Naive thymus-derived CD4-positive, alpha-beta T cell (primary cell): ENCODE measurements around the gene TGFBR2. TPM values are rescaled to one million over a fixed set of nuclear protein-coding genes. Genes with fewer than 3 reads are reported as not detected.

Experiments
- ATAC-seq: fragments of 150-1000 bp; cut with Tn5 transposase; 2 replicates; pipeline ENCODE4 v1.10.0; 2021; ENCODE audit warnings: mild to moderate bottlenecking, moderate library complexity
- CTCF ChIA-PET: fragments of 350-600 bp; sonication (Branson Sonifier 250); formaldehyde crosslinking; loops from one replicate; lab custom pipeline; 2021; ENCODE audit warnings: antibody characterized with exemption; lab: Charles Lee
- POLR2A ChIA-PET: fragments of 350-600 bp; sonication (Branson Sonifier 250); formaldehyde crosslinking; loops from one replicate; lab custom pipeline; 2021; ENCODE audit warnings: antibody characterized with exemption, inconsistent platforms; lab: Charles Lee
- DNase-seq, 9 donors: peaks; one replicate each; pipeline versions ENCODE4 v3.0.0 to v3.0.0-alpha.2; 2020 to 2022; ENCODE audit warnings: mixed read lengths in 1 of 9
- H3K27ac ChIP-seq: one replicate; pipeline ENCODE4 v1.7.0; 2013; ENCODE audit warnings: mild to moderate bottlenecking, low read depth, low read length, moderate library complexity
- H3K27me3 ChIP-seq, 2 donors: one replicate each; pipeline ENCODE4 v1.7.0; 2013; ENCODE audit warnings: low read length in 2 of 2, mild to moderate bottlenecking in 2 of 2, moderate library complexity in 2 of 2; ENCODE audit not compliant: control insufficient read depth in 2 of 2, insufficient read depth in 2 of 2
- H3K36me3 ChIP-seq, 3 experiments: 1 replicate in 2 of 3; 2 replicates in 1 of 3; pipeline ENCODE4 v1.7.0; 2013; ENCODE audit warnings: low read length in 3 of 3, mild to moderate bottlenecking in 3 of 3, moderate library complexity in 1 of 3; ENCODE audit not compliant: insufficient read depth in 3 of 3, control insufficient read depth in 2 of 3
- H3K4me1 ChIP-seq, 2 donors: one replicate each; pipeline ENCODE4 v1.7.0; 2013; ENCODE audit warnings: low read length in 2 of 2, mild to moderate bottlenecking in 2 of 2, moderate library complexity in 1 of 2; ENCODE audit not compliant: control insufficient read depth in 2 of 2, insufficient read depth in 2 of 2
- H3K4me3 ChIP-seq: 2 replicates; pipeline ENCODE4 v1.7.0; 2013; ENCODE audit warnings: mild to moderate bottlenecking, low read length
- H3K9me3 ChIP-seq, 3 experiments: 1 replicate in 2 of 3; 2 replicates in 1 of 3; pipeline ENCODE4 v1.7.0; 2013; ENCODE audit warnings: low read length in 3 of 3; ENCODE audit not compliant: control insufficient read depth in 2 of 3
- H3K27ac Mint-ChIP-seq, 9 donors: one replicate each; pipeline ENCODE4 v1.8.0; 2020 to 2022; ENCODE audit warnings: mixed read lengths in 9 of 9, mild to moderate bottlenecking in 8 of 9, moderate library complexity in 5 of 9, inconsistent platforms in 2 of 9
- H3K27me3 Mint-ChIP-seq, 5 donors: one replicate each; pipeline ENCODE4 v1.8.0; 2021 to 2022; ENCODE audit warnings: mixed read lengths in 5 of 5, mild to moderate bottlenecking in 1 of 5
- H3K36me3 Mint-ChIP-seq, 5 donors: one replicate each; pipeline ENCODE4 v1.8.0; 2020 to 2022; ENCODE audit warnings: mixed read lengths in 5 of 5, mild to moderate bottlenecking in 3 of 5, inconsistent platforms in 1 of 5
- H3K4me1 Mint-ChIP-seq, 7 donors: one replicate each; pipeline ENCODE4 v1.8.0; 2020 to 2022; ENCODE audit warnings: mixed read lengths in 7 of 7, mild to moderate bottlenecking in 3 of 7, inconsistent platforms in 1 of 7
- H3K4me3 Mint-ChIP-seq, 10 donors: one replicate each; pipeline ENCODE4 v1.8.0; 2020 to 2022; ENCODE audit warnings: mild to moderate bottlenecking in 10 of 10, mixed read lengths in 10 of 10, moderate library complexity in 6 of 10, inconsistent platforms in 2 of 10
- H3K9me3 Mint-ChIP-seq, 11 donors: one replicate each; pipeline ENCODE4 v1.8.0; 2020 to 2022; ENCODE audit warnings: mixed read lengths in 11 of 11, mild to moderate bottlenecking in 4 of 11, inconsistent platforms in 1 of 11, moderate library complexity in 1 of 11
- intact Hi-C, 2 donors: fragments of 100-400 bp; cut with micrococcal nuclease; formaldehyde crosslinking; loops; one replicate each; pipeline ENCODE4 v1.15.1; 2023
- polyA plus RNA-seq, 2 donors: library from polyadenylated mRNA; unstranded; fragments of 300-500 nt; fragmentation: Illumina TruSeq; gene quantifications; one replicate each; pipeline ENCODE4 v1.2.3, GENCODE V29; 2021
- total RNA-seq, 6 experiments: library from RNA in 5 of 6; stranded (reverse) in 5 of 6; gene quantifications; 1 replicate in 5 of 6; 2 replicates in 1 of 6; pipeline ENCODE4 v1.2.3 and lab custom pipeline; 2021 to 2026

TGFBR2 gene
- total and polyA plus RNA-seq, 7 experiments from 2014 or later: 63.0 to 263 (median 155) TPM

DNA sequence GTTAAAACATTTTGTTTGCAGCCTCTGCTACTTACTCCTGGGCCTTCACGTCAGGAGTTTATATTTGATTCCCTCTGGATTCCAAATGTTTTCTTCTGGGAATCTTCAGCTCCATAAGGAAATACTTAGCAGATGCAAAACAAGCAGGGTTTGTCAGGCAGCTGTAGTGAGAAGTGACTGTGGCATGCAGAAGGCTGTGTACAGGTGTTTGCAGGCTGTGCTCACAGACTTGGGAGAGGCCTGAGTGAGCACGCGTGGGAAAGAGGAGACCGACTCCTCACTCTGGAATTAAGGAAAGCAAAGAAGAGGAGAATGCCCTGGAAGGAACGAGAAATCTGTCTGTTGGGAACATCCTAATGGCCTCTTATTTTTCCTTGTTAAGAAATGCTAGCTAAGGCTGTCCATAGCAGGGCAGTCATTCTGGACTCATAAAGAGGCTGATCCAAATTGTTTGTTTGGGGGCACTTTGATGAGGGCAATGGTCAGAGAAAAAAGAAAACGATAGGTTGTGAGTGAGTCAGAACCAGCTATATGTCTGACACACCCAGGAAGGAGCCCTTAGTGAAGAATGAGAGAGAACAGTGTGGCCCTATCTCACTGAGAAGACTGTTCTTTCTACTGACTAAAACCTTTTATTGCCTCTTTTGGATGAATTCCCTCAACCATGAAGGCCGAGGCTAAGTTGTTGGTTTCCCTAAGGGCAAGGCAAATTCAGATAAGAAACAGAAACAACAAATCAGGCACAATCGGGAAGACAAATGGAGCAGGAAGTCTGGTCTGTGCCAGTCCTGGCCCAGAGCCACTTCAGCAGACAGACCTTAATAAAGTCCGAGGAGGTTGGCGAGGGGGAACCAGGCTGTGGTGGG, 82.6 kb downstream of the TGFBR2 start:
- no peak overlapping the region for H3K4me3 ChIP-seq
- intact Hi-C loops: loop anchor here (1.0 to 2.0 kb wide), 3 partner anchors 8 to 58 kb away; no protein-coding TSS in a partner anchor
- ATAC-seq (no peak), DNase-seq (no peak)
- peaks cover 7 to 84% (median 9%) of the 10 kb centered on the region in 3 experiments for H3K36me3 ChIP-seq
- no peaks in the 10 kb centered on the region for H3K9me3 ChIP-seq
- H3K27ac Mint-ChIP-seq: peak overlapping the region; percentile 85 to 98 (median 94)
- peaks cover 20 to 65% of the 10 kb centered on the region in 2 donors for H3K4me1 ChIP-seq
- ChIA-PET POLR2A (interaction anchor here (0.6 to 2.2 kb wide), 8 partner anchors 11 to 493 kb away, joined by 3 to 11 read pairs (median 6); no protein-coding TSS in a partner anchor), CTCF (interaction anchor here (0.6 to 2.0 kb wide), 5 partner anchors 17 to 369 kb away, joined by 3 to 9 read pairs (median 4); partner anchors contain the start of gene TGFBR2)
- peaks cover 25 to 75% (median 62%) of the 10 kb centered on the region in 5 donors for H3K36me3 Mint-ChIP-seq
- peaks cover 51 to 98% (median 93%) of the 10 kb centered on the region in 7 donors for H3K4me1 Mint-ChIP-seq
- H3K9me3 Mint-ChIP-seq: no peaks in the 10 kb centered on the region
- no peaks in the 10 kb centered on the region for H3K27me3 ChIP-seq
- H3K4me3 Mint-ChIP-seq: peak overlapping the region in 9 of 10 donors; percentile 33 to 86 (median 64)
- no peaks in the 10 kb centered on the region for H3K27me3 Mint-ChIP-seq
- peak overlapping the region; percentile 50 for H3K27ac ChIP-seq

DNA sequence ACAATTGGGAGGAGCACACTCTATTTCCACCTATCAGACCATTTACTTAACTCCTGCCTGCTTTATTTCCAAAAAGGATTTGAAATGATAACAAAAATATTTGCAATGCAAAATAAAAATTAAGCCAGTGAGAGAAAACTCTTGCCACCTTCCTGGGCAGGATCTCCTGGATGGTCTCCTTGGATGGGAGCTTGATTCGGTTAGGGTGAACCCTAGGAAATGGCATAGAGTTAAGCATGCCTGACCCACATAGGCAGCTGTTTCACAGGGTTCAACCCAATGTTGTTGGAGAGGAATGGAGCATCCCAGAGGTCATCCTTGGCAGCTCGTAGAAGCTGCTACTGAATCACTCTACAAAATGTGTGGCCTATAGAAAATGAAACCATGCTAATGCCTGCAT, 83.8 kb downstream of the TGFBR2 start:
- ATAC-seq (no peak), DNase-seq (no peak)
- H3K27me3 ChIP-seq: no peaks in the 10 kb centered on the region
- H3K36me3 ChIP-seq: peaks cover 7 to 85% (median 18%) of the 10 kb centered on the region in 3 experiments
- peak overlapping the region; percentile 30 for H3K27ac ChIP-seq
- H3K4me1 ChIP-seq: peaks cover 13 to 53% of the 10 kb centered on the region in 2 donors
- H3K9me3 Mint-ChIP-seq: no peaks in the 10 kb centered on the region
- intact Hi-C loops: loop anchor here in 1 of 2 donors (10.0 kb wide), 1 partner anchor 215 kb away; no protein-coding TSS in a partner anchor
- H3K9me3 ChIP-seq: no peaks in the 10 kb centered on the region
- peak overlapping the region in 6 of 10 donors; percentile 1 to 66 (median 4) for H3K4me3 Mint-ChIP-seq
- H3K36me3 Mint-ChIP-seq: peaks cover 27 to 79% (median 66%) of the 10 kb centered on the region in 5 donors
- no peaks in the 10 kb centered on the region for H3K27me3 Mint-ChIP-seq
- ChIA-PET POLR2A (interaction anchor here (0.9 to 2.1 kb wide), 4 partner anchors 11 to 77 kb away, joined by 3 to 9 read pairs (median 5); no protein-coding TSS in a partner anchor), CTCF (interaction anchor here (2.0 kb wide), 1 partner anchor 370 kb away, joined by 9 read pairs; no protein-coding TSS in a partner anchor)
- H3K4me1 Mint-ChIP-seq: peaks cover 44 to 97% (median 91%) of the 10 kb centered on the region in 7 donors
- H3K4me3 ChIP-seq: no peak overlapping the region
- peak overlapping the region; percentile 25 to 98 (median 93) for H3K27ac Mint-ChIP-seq

DNA sequence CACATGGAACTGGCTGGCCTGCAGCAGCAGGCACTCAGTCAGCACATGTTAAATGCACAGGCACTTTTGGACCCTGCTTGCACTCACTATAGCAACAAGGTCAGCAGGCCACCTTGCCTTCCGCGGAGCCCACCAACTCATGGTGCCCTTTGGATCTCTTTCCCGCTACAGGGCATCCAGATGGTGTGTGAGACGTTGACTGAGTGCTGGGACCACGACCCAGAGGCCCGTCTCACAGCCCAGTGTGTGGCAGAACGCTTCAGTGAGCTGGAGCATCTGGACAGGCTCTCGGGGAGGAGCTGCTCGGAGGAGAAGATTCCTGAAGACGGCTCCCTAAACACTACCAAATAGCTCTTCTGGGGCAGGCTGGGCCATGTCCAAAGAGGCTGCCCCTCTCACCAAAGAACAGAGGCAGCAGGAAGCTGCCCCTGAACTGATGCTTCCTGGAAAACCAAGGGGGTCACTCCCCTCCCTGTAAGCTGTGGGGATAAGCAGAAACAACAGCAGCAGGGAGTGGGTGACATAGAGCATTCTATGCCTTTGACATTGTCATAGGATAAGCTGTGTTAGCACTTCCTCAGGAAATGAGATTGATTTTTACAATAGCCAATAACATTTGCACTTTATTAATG, 85.0 kb downstream of the TGFBR2 start:
- no peaks in the 10 kb centered on the region for H3K27me3 ChIP-seq
- no peaks in the 10 kb centered on the region for H3K9me3 ChIP-seq
- no peak for DNase-seq
- H3K27ac ChIP-seq: no peak overlapping the region
- Mint-ChIP-seq H3K4me1 (peaks cover 39 to 97% (median 89%) of the 10 kb centered on the region in 7 donors), H3K27me3 (no peaks in the 10 kb centered on the region), H3K9me3 (peaks cover 0 to 2% (median 0%) of the 10 kb centered on the region in 11 donors), H3K36me3 (peaks cover 32 to 79% (median 67%) of the 10 kb centered on the region in 5 donors), H3K4me3 (peak overlapping the region in 4 of 10 donors; percentile 19 to 66 (median 56)), H3K27ac (peak overlapping the region in 8 of 9 donors; percentile 60 to 98 (median 94))
- peaks cover 7 to 89% (median 18%) of the 10 kb centered on the region in 3 experiments for H3K36me3 ChIP-seq
- H3K4me1 ChIP-seq: peaks cover 13 to 45% of the 10 kb centered on the region in 2 donors
- no peak for ATAC-seq
- H3K4me3 ChIP-seq: no peak overlapping the region
- intact Hi-C loops: loop anchor here in 1 of 2 donors (10.0 kb wide), 1 partner anchor 217 kb away; no protein-coding TSS in a partner anchor
- POLR2A ChIA-PET: interaction anchor here (0.7 to 1.7 kb wide), 9 partner anchors 14 to 493 kb away, joined by 3 to 7 read pairs (median 4); no protein-coding TSS in a partner anchor
- CTCF ChIA-PET: interaction anchor here (0.6 to 4.0 kb wide), 9 partner anchors 9 to 932 kb away, joined by 3 to 20 read pairs (median 4); partner anchors contain the start of gene TGFBR2

DNA sequence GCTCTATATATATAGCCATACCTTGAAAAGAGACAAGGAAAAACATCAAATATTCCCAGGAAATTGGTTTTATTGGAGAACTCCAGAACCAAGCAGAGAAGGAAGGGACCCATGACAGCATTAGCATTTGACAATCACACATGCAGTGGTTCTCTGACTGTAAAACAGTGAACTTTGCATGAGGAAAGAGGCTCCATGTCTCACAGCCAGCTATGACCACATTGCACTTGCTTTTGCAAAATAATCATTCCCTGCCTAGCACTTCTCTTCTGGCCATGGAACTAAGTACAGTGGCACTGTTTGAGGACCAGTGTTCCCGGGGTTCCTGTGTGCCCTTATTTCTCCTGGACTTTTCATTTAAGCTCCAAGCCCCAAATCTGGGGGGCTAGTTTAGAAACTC, 85.5 kb downstream of the TGFBR2 start:
- H3K36me3 ChIP-seq: peaks cover 7 to 89% (median 18%) of the 10 kb centered on the region in 3 experiments
- H3K27me3 Mint-ChIP-seq: no peaks in the 10 kb centered on the region
- H3K4me3 Mint-ChIP-seq: peak overlapping the region in 2 of 10 donors; percentile 9 to 37
- ATAC-seq (no peak), DNase-seq (no peak)
- ChIA-PET CTCF (interaction anchor here (0.6 to 4.0 kb wide), 10 partner anchors 9 to 933 kb away, joined by 3 to 20 read pairs (median 4); partner anchors contain the start of gene TGFBR2), POLR2A (interaction anchor here (0.7 to 1.7 kb wide), 9 partner anchors 15 to 493 kb away, joined by 3 to 7 read pairs (median 4); no protein-coding TSS in a partner anchor)
- peaks cover 0 to 2% (median 0%) of the 10 kb centered on the region in 11 donors for H3K9me3 Mint-ChIP-seq
- no peaks in the 10 kb centered on the region for H3K9me3 ChIP-seq
- no peak overlapping the region for H3K4me3 ChIP-seq
- H3K27me3 ChIP-seq: no peaks in the 10 kb centered on the region
- H3K27ac Mint-ChIP-seq: peak overlapping the region in 8 of 9 donors; percentile 56 to 98 (median 86)
- H3K27ac ChIP-seq: peak overlapping the region; percentile 7
- peaks cover 13 to 45% of the 10 kb centered on the region in 2 donors for H3K4me1 ChIP-seq
- peaks cover 32 to 79% (median 61%) of the 10 kb centered on the region in 5 donors for H3K36me3 Mint-ChIP-seq
- peaks cover 39 to 97% (median 89%) of the 10 kb centered on the region in 7 donors for H3K4me1 Mint-ChIP-seq
- intact Hi-C loops: loop anchor here (2.0 to 10.0 kb wide), 7 partner anchors 61 to 493 kb away; no protein-coding TSS in a partner anchor

DNA sequence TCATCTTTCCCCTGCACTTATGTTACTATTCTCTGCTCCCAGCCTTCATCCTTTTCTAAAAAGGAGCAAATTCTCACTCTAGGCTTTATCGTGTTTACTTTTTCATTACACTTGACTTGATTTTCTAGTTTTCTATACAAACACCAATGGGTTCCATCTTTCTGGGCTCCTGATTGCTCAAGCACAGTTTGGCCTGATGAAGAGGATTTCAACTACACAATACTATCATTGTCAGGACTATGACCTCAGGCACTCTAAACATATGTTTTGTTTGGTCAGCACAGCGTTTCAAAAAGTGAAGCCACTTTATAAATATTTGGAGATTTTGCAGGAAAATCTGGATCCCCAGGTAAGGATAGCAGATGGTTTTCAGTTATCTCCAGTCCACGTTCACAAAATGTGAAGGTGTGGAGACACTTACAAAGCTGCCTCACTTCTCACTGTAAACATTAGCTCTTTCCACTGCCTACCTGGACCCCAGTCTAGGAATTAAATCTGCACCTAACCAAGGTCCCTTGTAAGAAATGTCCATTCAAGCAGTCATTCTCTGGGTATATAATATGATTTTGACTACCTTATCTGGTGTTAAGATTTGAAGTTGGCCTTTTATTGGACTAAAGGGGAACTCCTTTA, 86.2 kb downstream of the TGFBR2 start:
- H3K4me3 ChIP-seq: no peak overlapping the region
- H3K36me3 ChIP-seq: peaks cover 4 to 85% (median 18%) of the 10 kb centered on the region in 3 experiments
- no peaks in the 10 kb centered on the region for H3K9me3 ChIP-seq
- Mint-ChIP-seq H3K4me1 (peaks cover 34 to 97% (median 89%) of the 10 kb centered on the region in 7 donors), H3K9me3 (peaks cover 0 to 2% (median 0%) of the 10 kb centered on the region in 11 donors), H3K4me3 (peak overlapping the region in 4 of 10 donors; percentile 9 to 55 (median 26)), H3K36me3 (peaks cover 29 to 79% (median 62%) of the 10 kb centered on the region in 5 donors), H3K27ac (peak overlapping the region; percentile 4 to 98 (median 86)), H3K27me3 (no peaks in the 10 kb centered on the region)
- no peaks in the 10 kb centered on the region for H3K27me3 ChIP-seq
- DNase-seq (no peak), ATAC-seq (no peak)
- H3K27ac ChIP-seq: peak overlapping the region; percentile 7
- CTCF ChIA-PET: interaction anchor here (0.7 to 4.3 kb wide), 33 partner anchors 8 to 933 kb away, joined by 3 to 20 read pairs (median 4); partner anchors contain the start of gene TGFBR2
- intact Hi-C loops: loop anchor here (1.0 to 10.0 kb wide), 17 partner anchors 37 to 679 kb away; no protein-coding TSS in a partner anchor
- POLR2A ChIA-PET: interaction anchor here (0.6 to 1.8 kb wide), 17 partner anchors 8 to 494 kb away, joined by 3 to 9 read pairs (median 4); partner anchors contain the start of gene TGFBR2
- H3K4me1 ChIP-seq: peaks cover 13 to 40% of the 10 kb centered on the region in 2 donors
